ENCODE results near the gene TSPAN9. TPM values are rescaled to one million over a fixed set of nuclear protein-coding genes. Genes with fewer than 3 reads are reported as not detected.

Gene TSPAN9
- total RNA-seq, 1 donor from 2014 or later, result 43.7 TPM

- peak; percentile 94 for ATAC-seq
Observed at GRCh38 chr12:3097836-3098235, 20.7 kb downstream of the TSPAN9 start.

DNA sequence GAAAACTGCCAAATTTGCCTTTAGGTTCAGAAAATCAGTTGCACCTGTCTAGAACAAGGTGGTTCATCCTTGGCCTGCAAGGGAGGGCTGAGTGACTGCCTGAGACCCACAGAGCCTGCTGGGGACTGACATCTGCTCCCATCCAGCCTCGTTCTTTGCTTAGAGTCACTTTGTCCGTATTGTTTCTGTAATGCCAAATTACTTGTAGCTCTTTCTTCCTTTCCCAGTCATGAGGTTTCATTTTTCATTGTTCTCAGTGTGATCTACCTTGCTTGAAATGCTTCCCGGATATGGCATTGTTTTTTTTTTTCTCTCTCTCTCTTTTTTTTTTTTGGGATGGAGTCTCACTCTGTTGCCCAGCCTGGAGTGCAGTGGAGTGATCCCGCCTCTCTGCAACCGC, 21.3 kb downstream of the TSPAN9 start:
- ATAC-seq (no peak), DNase-seq (ENCODE audit: low spot score) (no peak)

More at GRCh38 chr12:3097836-3098235, 20.7 kb downstream of the TSPAN9 start:
- peak; percentile 90 for DNase-seq (ENCODE audit: low spot score)

GRCh38 chr12:3099146-3099545, 22.0 kb downstream of the TSPAN9 start:
- DNase-seq (ENCODE audit: low spot score) (no peak), ATAC-seq (no peak)

DNA sequence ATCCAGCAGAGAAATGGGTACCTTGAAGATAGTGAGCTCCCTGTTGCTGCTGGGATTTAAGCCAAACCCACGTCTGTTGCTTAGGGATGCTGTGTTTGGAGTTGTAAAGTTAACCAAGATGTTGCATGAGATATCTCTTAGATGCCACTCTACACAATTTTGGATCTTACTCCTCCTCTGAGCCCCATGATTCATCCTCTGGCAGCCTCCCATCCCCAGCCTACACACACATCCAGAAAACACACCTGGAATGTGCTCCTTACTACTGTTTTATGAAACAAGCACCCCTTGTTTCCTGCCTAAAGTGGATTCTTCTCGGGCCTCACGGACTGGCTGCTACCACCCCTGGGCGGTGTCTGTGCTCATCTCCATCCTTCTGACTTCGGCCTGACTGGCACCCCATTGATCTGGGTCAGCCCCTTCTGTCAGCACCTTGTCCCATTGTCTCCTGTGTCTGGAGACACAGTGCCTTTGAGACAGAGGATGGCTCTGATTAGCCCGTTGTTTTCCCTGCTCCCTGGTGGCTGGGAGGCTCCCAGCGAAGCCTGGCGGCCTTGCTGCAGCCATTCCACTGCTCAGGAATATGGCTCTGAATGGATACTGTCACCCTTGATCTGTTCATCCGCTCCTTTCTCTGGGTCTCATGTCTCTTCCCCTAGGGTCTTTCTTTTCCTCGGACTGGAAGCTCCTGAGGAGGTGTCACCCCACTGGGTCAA, 24.3 kb downstream of the TSPAN9 start:
- ATAC-seq (no peak), DNase-seq (ENCODE audit: low spot score) (no peak)

DNA sequence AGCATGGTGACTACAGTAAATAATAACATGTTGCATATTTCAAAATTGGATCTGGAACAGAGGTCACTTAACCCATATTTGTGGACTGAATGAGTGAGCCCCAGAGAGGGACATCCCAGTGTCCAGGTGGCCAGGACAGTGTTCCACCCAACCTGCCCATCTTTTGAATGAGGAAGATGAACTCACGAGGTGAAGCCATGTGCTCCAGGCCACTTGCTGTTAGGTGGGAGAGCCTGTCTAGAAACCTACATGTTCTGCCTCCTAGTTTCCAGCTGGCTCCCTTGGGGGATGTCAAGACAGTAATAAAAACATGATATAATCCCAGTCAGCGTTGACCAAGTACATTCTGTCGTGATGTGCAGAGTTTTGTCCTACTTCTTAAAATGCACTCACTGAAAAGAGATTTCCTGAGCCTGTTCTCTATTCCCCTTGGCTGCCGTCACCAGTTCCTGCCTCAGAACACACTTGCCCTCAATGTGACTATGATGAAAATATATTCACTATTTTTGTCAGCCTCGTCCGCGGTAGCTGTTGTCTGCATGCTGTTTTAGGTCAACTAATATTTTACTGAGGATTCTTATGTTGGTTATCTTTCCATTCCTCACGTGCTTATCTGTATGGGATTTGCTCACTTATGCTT, 25.7 kb downstream of the TSPAN9 start:
- ATAC-seq, result no peak
- no peak for DNase-seq (ENCODE audit: low spot score)

GRCh38 chr12:3103806-3104205, 26.6 kb downstream of the TSPAN9 start:
- DNase-seq (ENCODE audit: low spot score), result no peak
- ATAC-seq, result no peak

DNA sequence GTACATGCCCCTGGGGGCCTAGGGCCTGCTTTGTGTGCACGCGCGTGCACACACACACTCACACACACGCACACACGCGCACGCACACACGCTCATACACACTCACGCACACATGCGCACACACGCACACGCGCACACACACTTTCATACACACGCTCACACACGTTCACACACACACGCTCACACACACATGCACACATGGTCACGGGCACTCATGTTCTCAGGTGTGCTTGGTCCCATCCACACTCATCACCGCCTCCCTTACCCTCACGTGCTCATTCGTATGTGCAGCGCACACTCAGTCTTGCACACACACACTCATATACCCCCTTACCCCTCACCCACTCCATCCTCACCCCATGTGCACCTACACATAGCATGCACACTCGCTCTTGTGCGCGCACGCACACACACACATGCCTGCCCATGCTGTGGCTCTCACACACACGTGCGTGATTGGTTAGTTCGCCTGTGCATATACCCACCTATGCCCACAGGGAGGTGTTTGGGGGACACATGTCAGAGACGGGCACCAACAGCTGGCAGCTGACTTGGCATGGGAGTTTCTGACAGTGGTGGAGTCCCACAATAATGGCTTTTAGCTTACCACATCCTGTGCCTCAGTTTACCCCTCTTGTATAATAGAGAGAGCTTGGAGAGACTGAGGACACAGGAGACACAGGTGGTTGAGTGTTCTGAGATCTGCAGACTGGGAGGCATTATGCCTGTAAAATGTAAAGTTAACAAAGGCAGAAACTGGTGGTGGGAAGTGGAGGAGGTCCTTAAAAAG, 28.7 kb downstream of the TSPAN9 start:
- ATAC-seq (no peak), DNase-seq (ENCODE audit: low spot score) (no peak)

- DNase-seq (ENCODE audit: low spot score), result no peak
- ATAC-seq, result no peak
Observed at GRCh38 chr12:3106579-3106978, 29.4 kb downstream of the TSPAN9 start.

DNA sequence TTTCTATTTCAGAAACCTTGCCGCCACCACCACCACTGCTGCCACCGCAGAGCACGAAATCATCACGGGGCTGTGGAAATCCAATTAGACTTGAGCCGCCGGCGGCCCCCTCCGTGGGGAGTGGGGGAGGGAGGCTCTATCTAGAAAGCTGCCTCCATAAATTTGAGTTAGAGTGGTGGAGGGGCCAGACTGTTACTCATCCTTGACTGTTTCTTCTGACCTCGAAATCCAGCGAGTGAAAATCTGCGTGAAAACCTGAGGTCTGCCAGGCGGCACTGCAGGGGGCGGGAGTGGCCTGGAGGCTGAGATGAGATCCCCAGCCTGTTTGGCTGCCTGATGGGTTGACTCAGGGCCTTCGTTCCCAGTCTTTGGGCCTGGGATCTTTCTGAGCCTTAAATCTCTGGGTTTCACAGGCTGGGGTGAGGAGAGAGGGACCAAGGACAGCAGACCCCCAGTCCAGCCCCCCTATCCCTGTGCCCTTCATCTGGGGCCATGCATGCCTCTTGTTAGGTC, 29.9 kb downstream of the TSPAN9 start:
- DNase-seq (ENCODE audit: low spot score) (no peak), ATAC-seq (no peak)

GRCh38 chr12:3107954-3108353, 30.8 kb downstream of the TSPAN9 start:
- DNase-seq (ENCODE audit: low spot score), result no peak
- ATAC-seq, result no peak

- DNase-seq (ENCODE audit: low spot score) (no peak), ATAC-seq (peak; percentile 58)
Observed at GRCh38 chr12:3110578-3110977, 33.4 kb downstream of the TSPAN9 start.

DNA sequence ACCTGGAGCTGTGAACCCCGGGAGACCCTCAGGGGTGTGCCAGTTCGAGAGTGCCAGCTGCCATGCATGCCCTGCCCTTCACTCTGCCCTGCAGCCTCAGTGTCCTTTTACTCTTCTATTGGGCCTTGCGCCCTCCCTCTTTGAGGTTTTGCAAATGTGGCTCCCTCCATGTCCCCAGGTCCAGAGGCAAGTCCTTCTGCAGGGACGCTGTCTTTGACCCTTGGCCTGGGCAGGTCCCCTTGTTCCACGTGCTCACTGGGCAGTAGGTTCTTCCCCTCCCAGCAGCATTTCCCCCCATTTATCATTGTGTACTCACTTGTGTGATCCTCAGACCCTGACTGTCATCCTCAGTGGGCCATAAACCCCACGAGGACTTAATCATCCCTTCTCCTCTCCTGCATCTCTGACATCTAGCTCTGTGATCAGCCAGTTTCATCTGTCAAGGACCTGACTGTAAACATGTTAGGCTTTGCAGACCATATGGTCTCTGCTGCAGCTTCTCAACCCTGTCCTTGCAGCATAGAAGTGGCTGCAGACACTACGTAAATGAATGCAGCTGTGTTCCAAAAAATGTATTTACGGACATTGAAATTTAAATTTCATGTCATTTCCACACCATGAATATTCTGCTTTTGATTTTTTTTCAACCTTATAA, 36.6 kb downstream of the TSPAN9 start:
- peak; percentile 69 for ATAC-seq
- peak; percentile 68 for DNase-seq (ENCODE audit: low spot score)

- ATAC-seq, result no peak
- DNase-seq (ENCODE audit: low spot score), result no peak
Observed at GRCh38 chr12:3114671-3115070, 37.5 kb downstream of the TSPAN9 start.

GRCh38 chr12:3115078-3115477, 37.9 kb downstream of the TSPAN9 start:
- DNase-seq (ENCODE audit: low spot score) (no peak), ATAC-seq (no peak)

GRCh38 chr12:3116106-3116844, 39.1 kb downstream of the TSPAN9 start:
- DNase-seq (ENCODE audit: low spot score) (no peak), ATAC-seq (no peak)

DNA sequence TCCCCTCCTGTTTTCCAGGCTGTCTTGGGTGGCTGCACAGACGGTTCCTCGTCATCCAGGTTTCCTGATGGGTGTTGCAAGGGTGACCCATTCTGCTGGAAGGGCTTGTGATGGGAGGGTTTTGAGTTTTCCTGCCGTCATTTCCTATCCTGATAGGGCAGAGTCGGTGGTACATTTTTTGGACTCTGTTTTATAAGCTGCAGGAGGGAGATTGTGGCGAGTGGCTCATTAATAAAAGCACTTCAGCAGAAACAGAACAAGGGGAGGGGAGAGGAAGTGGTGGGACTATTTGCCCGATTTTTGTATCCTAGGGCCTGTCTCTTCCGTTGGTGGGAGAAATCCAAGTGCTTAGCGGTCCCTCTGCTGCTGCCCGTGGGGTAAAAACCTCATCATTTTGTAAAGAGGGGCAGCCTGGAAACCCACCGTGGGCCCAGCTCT, 40.0 kb downstream of the TSPAN9 start:
- ATAC-seq, result no peak
- DNase-seq (ENCODE audit: low spot score), result no peak

DNA sequence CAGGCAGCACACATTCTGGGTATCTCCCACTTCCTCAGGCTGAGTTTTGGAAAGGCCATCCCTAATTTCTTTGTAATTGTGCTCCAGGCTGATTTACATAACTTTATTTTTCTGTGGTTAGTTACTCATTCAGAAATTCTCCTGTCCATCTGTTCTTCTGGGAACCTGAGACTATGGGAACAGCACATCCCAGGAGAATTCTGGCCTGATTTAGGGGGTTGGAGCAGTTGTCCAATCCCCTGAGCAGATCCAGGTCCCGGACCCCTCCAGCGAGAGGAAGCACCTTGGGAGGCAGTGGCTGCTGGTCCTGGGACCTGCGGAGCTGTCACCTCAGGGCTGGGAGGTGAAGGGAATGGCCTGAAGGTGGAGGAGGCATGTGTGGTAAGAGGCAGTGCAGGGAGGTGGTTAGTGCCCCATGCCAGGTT, 40.4 kb downstream of the TSPAN9 start:
- ATAC-seq (no peak), DNase-seq (ENCODE audit: low spot score) (no peak)

DNA sequence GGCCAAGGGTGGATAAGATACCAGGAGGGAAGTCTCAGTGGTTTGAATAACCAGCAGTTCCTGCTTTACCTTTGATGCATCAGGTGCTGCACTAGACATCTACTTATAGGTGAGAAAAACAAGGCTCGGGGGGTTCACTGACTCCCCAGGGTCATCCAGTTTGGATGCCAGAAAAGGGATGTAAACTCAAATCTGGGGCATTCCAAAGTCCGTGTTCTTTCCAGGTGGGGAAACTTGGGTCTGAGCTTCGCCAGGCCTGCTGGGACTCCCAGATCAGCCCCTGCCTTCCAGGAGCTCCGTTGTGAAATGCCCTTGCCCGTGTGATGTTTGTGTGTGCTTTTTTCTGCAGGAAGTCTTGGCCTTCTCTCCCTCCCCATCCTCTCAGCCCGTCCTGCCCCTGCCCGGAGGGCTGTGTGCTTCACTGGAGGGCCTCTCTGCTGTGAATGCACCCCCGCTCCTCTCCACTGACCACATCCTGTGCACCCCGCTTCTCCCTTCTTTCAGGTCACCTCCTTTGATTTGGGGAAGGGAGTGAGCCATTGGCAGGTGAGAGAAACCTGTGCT, 42.1 kb downstream of the TSPAN9 start:
- DNase-seq (ENCODE audit: low spot score) (no peak), ATAC-seq (peak; percentile 36)

GRCh38 chr12:3119756-3120601, 42.8 kb downstream of the TSPAN9 start:
- peak; percentile 78 for ATAC-seq

More at GRCh38 chr12:3119756-3120601, 42.8 kb downstream of the TSPAN9 start:
- peak; percentile 87 for DNase-seq (ENCODE audit: low spot score)
